GM19043 (cell line): Measurements from ENCODE around the gene FCRL4.

ENCODE experiments used
- ATAC-seq: cut with Tn5 transposase; IDR thresholded peaks from one replicate; pipeline ENCODE4 v1.9.1; 2021; ENCODE audit warnings: low read depth; ENCODE audit not compliant: unreplicated experiment

The FCRL4 gene

DNA sequence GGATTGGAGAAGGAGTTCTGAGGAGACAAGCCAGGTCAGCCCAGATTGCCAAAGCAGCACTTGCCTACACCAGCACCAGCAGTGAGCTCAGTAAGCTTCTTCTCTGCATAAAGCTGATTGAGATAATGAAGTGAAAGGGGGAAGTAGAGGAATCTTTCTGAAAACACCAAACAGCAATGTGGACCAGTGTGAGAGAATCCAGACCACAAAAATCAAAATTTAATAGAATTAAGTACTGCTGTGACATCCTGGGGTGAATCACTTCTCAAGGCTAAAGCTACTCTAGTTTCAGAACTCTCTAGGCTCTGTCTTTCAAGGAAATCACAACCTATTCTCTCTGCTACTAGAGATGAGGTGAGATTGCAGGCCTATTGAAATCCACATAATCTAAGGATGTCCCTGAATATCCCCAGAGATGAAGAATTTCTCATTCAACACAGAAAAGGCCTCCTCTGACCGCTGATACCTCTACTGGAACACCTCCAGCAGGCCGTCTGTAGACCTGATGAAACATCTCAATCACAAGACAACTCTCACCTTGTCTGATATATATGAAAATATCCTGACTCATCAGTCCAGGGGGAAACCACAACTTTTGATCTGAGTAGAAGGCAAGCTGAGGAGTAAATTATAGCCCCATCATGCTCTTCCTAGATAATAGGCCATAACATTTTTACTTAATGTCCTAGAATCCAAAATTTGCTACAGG is at the start of gene FCRL4:
Gene FCRL4 (minus strand): TSS at position 127 of the 709 bp plus-strand sequence. CDS start 141 bp downstream, outside the sequence.
- peak; percentile 42 for ATAC-seq

DNA sequence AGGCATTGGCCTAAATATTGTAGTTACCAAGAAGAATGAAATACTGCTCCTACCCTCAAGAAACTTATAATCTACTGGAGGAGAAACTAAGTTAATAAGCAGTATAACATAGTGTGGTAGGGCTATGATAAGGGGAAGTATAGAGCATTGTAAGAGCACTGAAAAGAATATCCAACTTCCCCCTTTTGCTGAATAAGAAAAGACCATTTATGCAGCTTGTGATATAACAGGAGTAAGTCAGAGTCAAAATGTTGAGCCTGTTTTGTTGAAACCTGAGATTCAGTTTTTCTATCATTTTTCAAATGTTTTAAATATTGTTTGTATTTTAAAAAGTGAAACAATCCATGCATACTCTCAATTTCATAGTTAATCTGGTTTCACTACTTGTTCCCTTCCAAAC is 48.3 kb upstream of the FCRL4 start:
- ATAC-seq = no peak

DNA sequence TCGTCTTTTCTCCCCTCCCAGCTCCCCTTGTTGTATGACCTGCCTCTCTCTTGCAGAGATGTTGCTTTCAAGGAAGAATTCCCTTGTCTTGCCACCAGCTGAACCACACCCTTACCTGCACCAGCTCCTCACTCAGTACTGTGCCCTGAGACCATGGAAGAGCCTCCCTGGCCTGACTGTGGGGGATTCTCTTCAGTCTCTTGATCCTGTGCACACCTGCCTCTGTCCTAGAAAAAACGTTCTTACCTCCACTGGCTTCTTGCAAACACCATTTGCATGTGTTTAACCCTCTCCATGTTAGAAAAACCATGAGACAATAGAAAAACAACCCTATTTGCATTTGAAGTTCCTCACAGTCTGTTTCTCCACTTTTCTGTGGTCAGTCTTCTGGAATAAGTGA is 43.3 kb upstream of the FCRL4 start:
- no peak for ATAC-seq

DNA sequence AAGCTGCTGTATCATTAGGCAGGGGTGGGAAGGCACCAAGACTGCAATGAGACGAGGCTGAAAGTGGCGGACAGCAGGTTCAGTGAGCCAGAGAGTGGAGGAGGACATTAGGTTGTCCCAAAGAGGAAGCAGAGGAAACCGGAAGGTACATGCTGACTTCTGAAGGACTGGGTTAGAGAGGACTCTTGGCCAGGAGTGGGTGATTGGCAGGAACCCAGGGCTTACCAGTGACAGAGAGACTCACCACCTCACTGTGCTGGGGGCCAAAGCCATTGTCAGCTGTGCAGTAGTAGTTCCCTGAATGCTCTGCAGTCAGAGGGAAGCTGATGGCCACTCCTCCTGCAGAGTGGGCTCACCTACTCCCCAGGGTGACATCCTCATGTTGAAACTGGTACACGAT is 41.9 kb upstream of the FCRL4 start:
- no peak for ATAC-seq

DNA sequence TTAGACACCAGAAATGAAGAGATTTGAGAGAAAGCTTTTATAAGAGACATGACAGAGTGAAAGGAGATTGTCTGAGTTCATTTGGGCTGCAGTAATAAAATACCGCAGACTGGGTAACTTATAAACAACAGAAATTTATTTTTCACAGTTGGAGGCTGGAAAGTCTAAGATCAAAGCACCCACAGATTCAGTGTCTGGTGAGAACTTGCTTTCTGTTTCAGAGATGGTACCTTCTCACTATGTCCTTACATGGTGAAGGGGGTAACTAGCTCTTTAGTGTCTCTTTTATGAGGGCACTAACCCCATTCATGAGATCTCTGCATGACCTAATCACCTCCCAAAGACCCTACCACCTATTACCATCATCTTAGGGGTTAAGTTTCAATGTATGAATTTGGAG is 30.9 kb upstream of the FCRL4 start:
- no peak for ATAC-seq

DNA sequence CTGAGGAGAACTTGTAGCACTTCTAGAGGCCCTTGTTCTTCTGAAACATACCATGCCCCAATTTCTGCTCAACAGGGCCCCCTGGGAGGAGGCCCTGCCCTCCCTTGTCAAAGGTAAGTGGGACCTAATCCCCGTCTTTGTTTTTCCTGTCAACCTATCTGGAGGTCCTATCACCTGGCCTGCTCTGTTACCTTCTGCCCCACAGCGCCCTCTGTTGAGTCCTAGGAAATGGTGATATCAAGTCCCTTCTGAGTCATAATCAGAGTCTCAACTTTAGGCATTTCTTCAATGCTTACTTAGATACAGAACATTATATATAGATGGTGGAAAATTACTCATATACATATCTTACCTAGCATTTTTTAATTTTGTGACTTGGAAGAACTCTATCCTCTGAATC is 28.2 kb upstream of the FCRL4 start:
- no peak for ATAC-seq

DNA sequence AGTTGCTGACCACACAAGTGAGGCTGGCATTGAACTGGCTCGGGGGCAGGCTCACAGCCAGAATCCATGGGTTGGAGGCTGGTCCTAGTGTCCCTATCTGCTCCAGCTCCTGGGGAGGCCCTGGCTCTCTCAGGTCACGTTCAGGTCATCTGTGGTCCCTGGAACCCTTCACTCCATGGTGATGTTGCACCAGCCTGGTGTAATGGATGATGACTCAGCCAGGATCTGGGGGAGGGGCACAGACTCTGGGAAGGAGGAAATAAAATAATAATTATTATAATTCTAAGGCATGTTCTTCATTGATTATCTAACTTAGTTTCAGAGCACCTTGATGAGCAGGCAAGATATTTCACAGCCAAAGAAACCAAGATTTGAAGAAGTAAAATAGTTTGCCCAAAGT is 26.6 kb upstream of the FCRL4 start:
- ATAC-seq = no peak

DNA sequence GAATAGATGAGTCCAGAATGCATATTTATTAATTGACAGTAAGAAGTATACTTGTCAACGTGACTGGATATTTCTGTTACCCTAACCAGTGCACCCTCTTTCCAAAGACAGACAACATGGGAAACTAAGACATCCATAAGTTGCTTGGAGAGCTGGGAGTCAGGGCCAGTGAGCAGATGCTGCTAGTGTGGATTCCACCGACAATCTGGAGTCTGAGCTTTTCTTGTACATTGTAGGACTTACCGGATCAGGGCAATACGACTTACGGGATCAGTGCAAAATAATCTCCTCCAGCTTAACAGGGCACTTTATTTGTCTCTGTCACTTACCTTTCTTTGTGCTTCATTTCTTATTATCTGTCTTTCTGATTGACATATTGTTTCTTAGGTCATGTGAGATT is 24.6 kb upstream of the FCRL4 start:
- no peak for ATAC-seq

DNA sequence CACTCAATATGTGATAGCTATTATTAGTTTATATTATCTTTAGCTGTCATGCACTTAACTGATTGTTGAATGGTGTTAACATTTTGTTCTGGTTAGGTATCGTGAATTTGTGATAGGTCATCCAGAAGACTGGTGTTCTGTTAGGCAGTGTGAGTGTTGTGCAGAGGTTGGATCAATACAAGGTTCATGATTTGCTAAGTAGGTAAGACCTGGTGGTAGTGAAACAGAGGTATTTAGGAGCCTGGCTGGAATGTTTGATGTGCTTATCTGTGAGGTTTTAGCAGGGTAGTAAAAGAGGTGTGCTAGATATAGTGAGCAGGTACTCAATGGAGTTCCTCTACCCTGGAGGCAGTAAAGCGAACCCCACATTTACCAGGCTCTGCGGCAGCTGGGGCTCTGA is 20.3 kb upstream of the FCRL4 start:
- no peak for ATAC-seq

DNA sequence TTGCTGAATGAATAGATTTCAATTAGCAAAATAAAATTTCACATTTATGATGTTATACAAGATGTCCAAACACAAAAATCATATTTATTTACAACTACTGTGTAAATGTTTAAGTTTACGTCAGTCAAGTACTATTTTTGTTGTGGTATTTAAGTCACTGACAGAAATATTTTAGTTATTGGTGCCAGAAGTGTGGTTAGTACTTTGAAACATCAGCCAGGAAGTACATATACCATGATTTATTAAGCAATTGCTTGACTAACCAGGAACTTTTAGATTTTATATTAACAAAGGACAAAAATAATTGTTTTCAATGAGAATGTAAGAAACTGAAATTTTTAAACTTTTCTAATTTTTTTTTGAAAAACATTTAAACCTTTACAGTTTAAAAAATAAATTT is 2.4 kb upstream of the FCRL4 start:
- ATAC-seq = no peak

DNA sequence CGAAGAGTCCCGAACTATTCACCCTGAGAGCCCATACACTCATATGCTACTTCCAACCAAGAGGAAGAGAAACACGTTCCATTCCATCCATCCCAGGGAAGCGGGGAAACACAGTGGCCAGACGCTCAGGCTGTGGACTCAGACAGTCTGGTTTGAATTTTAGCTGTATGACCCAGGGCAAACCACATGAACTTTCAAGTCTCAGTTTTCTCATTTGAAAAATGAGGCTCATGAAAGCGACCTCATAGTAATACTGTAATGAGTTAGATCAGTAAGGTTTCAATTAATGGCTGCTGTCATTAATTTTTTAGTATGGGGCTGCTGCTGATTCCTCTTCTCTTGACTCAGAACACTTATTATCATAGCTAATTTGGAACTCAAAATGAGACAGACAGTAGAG is 1.5 kb downstream of the FCRL4 start:
- ATAC-seq = peak; percentile 32

DNA sequence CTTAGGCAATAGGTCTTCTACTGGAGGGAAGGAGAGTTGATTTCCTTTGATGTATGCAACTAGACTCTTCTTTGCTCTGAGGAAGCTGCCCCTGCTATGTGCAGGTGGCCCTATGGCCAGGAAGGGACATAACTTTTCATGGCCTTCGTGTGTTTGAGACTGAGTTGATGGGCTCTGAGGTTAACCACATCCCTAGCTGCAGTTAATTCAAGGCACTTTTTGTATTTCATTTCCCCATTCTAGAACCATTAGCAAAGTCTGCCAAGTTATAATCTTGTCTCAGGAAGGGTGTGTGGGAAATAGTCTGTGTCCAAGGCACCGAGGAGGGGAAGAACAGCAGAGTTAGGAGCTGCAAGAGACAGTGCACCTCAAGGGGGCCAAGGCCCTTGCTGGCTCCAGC is 2.5 kb downstream of the FCRL4 start:
- peak; percentile 70 for ATAC-seq

DNA sequence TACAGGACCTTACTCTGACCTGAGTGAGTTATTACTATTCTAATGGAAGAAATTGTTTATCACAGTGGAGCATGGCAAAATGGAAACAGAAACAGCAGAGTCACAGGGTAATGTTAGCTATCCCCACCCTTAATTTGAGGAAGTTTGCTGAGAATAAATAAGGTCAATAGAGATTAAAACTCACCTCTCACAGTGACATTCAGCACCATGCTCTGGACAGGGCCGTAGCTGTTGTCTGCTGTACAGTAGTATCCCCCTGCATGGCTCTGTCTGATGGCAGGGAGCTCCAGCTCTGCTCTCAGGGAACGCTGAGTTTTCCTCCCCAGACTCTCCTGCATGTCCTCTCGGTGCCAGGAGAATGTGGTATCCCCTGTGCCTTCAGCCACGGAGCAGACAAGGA is 11.9 kb downstream of the FCRL4 start:
- no peak for ATAC-seq

DNA sequence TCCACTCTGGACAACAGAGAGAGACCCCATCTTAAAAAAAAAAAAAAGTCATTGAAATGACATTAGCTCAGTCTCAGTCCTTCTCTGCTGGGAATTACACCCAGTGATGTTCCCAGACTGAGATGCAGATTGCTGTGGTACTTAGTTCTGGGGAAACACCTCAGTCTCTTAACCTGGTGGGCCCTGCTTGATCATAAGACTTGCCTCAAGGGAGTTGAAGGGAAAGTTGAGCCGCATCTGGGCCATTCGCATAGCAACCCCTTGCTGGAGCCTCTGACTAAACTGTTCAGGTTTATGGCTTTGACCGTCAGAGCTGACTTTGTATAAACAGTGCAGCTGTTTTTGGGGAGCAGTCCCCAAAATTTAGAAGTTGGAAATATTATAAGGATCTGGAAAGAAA is 13.4 kb downstream of the FCRL4 start:
- no peak for ATAC-seq

DNA sequence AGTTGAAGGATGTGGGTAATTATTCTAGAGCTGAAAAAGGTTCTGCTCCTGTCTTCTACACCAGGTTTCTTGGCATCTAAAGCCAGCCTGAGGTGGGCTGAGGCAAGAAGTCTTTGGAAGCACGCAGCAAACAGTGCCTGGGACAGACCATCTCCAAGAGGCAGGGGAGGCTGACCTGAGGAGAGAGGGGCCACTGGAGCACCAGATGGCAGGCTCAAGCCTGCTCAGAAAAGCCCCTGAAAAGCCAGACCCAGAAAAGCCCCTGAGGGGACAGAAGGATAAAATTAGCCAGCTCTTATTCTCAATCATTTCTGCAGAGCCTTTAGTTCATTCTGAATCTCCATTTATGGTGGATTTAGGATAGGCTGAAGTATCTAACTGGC is 17.1 kb downstream of the FCRL4 start:
- ATAC-seq = no peak

DNA sequence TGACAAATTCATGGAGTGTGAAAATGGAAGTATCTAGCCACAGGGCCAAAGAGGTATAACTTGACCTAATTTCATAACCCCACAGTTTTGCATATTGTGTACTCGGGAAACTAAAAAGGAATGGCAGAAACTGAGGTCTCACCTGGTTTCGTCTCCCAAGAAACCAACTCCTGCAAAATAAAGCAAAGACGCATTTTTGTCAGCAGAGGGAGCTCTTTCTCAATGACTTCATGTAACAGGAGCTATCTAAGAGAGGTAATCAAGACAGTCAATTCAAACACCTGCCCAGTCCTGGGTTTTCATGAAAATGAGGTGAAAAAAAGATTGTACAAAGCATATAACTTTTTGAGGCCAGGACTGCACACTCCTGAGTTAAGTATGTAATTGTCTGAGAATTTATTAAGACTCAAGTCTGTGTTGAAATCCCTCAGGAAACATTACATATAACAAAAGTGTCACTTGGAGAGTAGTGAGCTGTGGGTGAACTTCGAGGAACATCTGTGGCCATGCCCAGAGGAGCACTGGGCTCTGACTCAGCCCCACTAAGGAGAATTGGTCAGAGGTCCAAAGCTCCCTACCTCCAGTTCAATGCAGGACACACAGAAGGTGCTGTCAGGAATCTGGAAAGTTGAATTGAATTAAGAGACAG is 17.6 kb downstream of the FCRL4 start:
- no peak for ATAC-seq

DNA sequence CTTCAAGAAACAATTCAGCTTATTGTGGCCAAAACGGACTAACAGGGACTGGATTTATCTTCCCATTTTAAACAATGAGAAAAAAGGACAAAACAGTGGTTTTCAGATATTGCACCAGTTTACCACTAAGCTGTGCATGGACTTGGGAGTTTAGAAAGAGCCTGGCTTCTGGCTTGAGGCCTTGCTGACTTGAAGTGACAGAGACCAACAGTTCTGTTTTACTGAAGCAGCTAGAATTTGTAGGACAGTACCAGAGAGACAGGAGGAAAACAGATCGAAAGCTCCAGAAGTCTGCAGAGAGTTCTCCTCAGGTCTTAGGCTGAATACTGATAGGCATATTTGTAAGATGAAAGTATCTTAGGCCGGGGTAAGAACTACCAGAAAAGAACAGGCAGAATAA is 20.5 kb downstream of the FCRL4 start:
- no peak for ATAC-seq

DNA sequence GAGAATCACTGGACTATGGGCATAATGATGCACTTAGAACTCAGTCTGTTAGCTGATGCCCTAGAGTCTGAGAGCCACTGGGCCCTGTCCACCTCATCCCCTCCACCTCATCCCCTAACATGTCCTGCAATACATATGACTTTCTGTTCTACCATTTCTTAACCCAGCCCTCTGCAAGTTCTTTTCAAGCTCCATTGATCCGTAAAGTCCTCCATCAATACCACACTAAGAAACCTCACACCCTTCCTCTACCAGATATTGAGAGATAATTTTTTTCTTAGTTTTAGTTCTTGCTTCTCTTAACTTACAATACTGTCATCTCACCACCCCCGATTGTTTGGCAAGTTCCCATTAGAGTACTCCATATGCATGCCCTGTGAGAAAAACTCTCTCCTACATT is 22.1 kb downstream of the FCRL4 start:
- ATAC-seq = peak; percentile 76

DNA sequence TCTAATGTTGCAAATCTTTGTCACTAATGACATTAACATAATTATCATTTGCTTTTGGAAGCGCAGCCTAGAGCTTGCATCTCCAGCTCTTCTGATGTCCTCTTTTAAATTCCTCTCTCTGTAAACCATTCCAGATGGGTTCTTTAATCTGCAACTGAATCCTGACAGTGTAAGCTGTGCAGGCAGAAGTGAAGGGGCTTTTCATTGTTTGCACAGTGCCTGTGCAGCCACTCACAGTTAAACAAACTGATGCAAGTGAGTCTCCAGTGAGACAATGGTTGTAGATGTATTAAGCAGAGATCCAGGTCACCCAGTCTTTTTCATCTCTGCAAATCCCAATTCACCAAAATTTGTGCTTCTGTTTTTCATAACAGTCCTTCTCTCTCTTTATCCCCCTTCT is 23.0 kb downstream of the FCRL4 start:
- no peak for ATAC-seq

DNA sequence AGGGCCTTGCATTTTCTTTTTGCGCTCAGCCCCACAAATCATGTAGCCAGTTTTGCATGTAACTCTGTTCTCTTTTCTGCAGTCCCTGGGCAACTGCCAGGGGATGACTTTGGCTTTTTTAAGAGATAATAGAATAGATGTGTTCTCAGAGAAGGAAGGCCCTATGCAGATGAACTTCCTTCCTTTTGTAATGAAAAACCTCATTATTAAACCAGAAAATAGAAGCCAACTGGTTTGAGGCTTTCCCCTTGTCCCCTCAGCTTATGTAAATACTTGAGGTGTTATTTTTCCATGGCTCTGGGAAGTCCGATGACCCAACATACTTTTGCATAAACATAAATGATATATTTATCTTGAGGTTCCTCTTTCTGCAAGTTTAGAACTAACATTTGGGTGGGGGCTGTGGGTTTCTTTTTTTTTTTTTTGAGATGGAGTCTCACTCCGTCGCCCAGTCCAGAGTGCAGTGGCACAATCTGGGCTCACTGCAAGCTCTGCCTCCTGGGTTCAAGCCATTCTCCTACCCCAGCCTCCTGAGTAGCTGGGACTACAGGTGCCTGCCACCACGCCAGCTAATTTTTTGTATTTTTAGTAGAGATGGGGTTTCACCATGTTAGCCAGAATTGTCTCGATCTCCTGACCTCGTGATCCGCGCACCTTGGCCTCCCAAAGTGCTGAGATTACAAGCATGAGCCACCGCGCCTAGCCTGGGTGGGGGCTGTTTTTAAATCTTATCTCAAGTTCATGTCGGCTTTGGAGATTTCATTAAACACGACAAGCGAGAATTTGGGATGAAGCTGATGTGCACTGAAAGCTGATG is 31.2 kb downstream of the FCRL4 start:
- ATAC-seq = no peak

DNA sequence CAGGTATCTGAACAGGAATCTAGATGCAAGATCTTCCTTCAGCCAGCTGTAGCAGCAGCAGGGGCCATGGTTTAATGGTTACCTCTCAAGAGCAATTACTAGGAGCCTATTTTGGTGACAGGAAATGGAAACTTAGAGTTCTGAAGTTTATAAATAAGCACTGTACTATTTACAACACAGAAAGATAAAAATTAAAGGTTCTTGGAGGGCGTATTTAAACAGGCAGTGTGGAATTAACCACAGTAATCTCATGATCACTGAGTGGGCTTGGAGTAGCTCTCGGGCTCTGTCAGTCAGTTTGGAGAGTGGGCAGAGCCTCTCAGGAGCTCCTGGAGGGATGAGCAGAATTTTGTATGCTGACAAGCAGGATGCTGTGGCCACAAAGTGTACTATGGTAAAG is 35.4 kb downstream of the FCRL4 start:
- peak; percentile 69 for ATAC-seq

DNA sequence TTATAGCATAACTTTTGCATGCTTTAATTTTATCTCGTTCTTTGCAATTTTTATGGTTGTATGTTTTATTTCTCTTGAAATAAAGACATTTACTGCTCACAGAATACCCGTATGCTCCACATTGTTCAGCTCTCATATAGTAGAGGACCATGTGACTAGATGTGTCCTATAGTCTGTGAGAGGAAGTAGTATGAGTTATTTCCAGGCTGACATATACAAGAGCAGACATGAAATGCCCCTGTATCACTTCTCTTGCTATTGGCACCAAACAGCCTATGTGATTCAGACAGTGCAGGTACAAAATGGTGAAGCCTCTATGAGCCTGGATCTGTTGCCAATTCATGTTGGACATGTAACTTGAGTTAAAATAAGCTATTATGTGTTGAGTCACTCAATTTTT is 39.8 kb downstream of the FCRL4 start:
- ATAC-seq = no peak
